DMS 273 treated with DMSO at 0.1 percent for 48 hours (cell line): ENCODE results near the gene DLK1.

Source experiments
- DNase-seq: peaks from one replicate; lab custom pipeline; 2025; lab: John Stamatoyannopoulos, UW

DLK1 gene

DNA sequence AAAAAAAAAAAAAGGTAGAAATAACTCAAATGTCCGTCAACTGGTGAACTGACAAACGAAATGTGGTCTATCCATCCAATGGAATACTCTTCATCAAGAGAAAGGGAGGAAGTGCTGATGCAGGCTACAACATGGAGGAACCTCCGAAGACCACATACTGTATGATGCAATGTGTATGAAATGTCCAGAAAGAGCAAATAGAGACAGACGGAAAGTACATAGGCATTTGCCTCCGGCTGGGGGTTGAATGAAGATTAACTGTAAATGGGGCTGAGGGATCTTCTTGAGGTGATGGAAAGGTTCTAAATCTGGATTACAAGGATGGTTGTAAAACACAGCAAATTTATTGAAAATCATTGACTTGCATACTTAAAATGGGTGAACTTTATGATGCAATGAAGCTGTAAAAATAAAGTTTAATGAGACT is 35.4 kb downstream of the DLK1 start:
- DNase-seq, result no peak

DNA sequence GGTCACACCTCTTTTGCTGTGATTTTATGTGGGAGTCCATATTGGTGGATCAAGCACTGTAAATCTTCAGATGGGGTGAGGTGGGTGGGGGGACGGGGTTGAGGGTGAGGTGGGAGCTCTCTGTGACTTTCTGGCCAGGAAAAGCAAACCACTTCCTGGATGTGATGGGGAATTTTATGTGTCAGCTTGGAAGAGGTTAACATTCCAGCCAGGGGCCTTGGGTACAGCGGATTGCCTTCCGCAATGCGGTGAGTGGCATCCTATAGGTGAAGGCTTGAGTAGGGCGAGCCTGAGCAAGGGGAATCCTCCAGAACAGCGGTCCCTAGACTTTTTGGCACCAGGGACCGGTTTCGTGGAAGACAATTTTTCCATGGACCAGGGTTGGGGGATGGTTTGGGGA is 36.2 kb downstream of the DLK1 start:
- DNase-seq, result no peak

DNA sequence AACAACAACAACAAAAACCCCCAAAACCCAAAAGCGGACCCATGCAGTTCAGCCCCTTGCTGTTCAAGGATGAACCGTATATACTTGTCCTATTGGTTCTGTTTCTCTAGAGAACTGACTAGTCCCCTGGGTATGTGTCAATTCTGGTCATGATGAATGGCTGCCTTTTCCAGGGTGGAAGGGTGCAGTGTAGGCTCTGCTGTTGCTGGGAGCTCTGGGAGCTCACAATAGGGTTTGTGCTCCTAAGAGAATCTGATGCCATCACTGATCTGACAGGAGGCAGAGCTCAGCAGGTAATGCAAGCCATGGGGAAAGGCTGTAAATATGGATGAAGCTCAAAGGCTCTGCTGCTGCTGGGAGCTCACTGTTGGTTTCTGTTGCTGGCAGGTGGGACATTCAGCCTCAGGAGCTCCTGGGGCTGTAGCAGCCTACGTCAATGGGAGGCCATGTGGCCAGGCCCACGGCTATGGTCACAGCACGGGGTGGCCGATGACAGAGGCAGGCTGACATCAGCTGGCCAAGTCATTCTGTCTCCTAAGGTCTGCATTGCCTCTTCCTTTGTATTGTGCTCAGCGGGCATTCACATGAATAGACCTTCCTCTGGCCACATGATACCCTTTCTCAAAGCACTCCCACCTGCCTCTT is 37.9 kb downstream of the DLK1 start:
- DNase-seq, result no peak

DNA sequence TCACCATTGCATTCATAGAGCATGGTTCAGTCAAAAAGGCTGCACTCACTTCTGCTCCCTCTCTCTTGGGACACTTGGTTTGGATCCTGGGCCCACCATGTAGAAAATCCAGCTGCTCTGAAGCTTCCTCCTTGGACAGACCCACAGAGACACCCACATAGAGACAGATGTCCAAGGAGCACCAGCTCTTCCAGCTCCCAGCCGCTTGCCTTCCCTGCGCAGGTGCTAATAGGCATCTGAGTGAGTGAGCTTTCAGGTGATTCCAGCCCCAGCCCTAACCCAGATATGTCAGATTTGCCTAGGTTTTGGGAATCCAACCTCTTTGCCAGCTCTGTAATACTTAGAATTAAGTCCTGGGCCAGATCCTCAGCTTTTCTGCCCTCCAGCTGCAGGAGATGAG is 38.6 kb downstream of the DLK1 start:
- DNase-seq, result no peak

DNA sequence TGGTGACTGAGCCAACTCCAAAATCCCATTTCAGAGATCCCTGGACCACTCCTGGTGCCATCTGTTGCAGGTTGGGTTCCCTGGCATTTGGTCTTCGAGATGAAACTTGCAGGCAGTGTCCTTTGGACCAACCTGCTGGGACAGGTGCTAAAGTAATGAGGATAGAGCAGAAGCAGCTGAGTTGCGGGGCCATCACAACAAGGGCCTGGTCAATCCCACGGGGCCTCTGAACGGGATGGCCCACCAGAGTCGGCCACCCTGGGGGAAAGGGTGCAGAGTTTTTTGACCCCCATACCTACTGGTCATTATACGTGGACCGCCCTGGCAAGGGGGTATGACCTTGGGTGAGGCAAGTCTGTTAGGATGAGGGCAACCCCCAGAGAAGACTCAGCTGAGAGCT is 39.3 kb downstream of the DLK1 start:
- no peak for DNase-seq

DNA sequence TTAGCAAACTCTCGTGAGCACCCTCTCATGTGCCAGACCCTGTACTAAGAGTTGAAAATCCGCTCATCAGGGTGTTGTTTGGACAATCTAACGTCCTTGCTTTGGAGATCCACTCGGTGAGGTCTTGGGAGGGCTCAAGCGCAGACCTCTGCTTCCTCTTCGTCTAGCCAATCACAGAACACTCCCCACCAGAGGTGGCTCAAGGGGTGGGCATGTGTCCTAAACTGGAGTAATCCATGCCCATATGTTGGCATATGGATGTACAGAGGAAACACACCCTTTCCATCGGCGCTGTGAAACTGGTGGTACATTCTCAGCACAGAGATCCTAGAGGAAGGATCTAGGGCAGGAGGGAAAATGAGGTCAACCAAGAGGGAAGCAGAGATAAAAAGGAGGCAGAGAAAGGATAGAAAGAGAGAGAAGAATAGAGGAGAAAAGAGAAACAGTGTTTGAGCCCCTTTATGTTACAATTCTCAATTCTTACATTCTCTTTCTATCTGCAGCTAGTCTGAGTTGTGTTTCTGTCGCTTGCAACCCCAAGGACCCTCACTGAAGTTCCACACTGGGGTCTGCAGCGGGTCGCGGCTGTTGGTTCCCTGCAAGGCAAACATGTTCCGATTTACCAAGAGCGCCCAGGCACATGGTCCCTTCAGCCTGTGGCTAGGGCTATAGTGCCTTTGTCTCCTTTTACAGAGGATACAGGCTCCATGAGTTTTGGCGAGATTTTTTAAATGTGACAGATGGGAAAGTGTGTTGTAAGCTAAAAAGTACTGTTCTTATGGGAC is 40.5 kb downstream of the DLK1 start:
- no peak for DNase-seq

DNA sequence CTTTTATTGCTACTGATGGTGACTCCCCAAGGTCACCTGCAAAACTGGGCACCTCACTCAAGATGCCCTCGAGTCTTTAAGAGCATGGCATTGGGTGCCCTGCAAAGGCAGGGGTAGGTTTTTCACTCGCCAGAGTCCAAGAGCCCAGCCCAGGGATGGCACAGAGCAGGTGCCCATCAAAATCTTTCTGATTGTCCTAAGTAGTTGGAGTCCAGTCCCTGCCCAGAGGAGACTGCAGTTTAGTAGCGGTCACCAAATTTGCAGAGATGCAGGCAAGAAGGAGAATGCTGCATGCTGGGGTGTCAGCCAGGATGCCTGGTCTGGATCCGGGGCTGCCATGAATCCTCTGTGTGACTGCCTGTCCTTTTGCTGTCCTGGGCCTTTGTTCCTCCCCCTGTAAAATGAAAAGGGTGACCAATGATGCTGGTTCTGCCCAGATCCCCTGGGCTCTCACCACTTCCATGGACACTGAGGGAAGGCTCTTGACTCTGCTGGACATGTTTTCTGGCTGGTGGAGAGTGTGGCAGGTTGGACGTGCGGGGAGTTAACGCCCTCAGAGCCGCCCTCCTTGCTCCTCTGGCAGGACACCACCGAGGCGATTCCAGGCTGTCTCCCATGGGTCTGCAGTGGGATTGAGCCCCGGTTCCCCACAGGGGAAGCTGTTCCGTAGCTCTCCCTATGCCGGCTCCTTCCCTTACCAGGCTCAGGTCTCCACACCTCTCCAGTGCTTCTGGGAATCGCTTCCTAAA is 41.3 kb downstream of the DLK1 start:
- no peak for DNase-seq

DNA sequence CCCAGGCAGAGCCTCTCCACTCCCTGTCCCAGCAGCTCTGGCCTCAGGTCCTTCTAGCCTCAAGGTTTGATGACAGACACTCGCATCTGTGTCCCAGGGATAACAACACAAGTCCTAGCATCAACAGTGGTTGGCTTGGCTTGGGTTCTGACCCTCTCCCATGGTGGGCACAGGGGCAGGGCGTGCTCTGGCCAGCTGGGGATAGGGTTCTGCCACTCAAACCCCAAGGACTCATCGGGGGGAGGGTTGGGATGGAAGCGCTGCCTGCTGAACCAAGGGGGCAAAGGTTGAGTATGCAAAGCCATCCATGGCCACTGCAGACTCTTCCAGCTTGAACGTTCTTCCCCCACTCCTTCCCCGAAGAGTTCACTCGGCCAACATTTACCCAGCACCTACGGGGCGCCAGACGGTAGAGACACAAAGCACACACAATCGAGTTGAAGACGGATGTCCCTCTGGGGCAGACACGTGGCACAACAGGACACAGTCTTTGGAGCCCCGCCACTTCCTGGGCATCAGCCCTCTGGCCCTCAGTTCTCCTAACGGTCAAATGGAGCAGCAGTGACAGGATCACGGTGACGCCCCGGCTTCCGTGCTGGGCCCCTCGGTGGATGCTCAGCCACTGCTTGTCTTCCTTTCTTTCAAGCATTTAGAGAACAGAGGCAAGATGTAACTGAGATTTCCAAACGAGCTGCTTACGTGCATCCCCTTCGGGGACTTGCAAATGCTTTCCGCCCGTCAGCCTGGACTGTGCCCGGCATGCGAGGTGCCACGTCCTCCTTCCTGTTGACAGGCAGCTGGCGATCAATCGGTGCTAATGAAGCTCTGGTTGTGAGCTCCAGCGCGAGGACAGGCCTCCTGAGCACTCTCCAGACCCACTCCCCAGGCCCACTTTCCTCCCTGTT is 42.6 kb downstream of the DLK1 start:
- DNase-seq, result no peak

DNA sequence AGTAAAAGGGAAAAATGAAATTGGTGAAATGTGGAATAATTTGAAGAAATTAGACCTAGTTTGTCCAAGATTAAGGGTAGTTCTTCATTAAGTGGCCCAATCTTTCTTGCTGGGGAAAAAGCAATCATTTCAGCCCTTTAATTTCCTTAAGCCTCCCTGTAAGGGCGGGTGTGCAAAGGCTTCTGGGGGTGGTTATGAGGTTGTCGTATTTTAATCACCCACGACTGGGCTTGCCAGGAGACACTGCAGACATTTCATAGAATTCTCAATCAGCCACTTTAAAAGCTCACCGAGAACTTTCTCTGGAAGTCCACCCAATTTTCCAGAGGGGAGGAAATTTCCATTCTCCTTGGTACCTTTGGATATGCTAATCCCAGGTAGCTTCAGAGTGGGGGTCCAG is 43.4 kb downstream of the DLK1 start:
- no peak for DNase-seq

DNA sequence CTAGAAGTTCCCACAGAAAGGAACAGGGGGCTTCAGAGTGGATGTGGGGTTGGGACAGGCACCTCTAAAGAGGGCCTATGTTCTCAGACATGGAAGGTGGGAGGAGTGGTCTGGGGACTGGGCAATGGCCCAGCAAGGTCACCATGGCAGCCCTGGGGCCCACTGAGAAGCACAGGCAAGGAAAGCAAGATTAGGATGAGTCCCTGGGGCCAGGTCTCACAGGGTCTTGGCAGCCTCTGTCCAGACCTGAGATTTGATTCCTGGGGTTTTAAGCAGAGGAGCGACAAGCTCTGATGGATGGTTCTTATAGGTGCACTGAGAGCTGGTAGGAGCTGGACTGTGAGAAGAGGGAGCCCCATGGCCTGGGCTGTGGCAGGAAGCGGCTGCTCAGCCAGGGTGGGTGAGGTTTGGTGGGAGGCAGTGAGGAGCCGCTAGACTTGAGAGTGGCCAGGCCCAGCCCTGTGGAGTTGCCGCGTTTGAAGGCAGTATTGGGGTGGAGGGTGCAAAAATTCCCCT is 44.0 kb downstream of the DLK1 start:
- DNase-seq, result no peak

DNA sequence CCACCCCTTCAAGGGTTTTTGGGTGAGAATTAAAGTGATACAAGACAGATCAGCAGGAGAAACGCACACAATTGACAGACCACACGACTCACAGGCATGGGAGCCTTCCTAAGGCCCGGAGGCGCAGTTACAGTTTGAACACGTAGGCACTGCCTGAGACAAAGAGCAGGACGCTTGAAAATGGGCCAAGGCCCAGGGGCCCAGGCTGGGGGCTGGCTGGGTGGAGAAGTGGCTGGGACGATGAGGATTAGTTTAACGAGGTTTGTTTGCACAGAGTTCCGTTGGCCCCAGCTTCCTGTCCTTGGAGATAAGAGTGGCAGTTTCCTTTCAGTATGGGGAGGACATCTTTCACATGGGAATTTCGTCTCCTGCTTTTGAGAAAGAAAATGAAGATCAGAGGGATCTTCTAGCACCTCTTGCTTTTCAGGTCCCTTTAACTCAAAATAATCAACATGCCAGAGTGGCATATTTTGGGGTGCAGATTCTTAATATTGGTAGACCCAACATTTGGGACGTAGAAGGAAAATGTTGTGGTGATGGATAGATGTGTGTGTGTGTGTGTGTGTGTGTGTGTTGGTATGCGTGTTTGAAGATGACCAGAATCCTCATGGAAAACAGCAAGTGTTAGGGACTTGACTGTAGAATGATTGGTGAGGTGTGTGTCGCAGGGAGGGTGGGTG is 44.6 kb downstream of the DLK1 start:
- DNase-seq, result no peak

DNA sequence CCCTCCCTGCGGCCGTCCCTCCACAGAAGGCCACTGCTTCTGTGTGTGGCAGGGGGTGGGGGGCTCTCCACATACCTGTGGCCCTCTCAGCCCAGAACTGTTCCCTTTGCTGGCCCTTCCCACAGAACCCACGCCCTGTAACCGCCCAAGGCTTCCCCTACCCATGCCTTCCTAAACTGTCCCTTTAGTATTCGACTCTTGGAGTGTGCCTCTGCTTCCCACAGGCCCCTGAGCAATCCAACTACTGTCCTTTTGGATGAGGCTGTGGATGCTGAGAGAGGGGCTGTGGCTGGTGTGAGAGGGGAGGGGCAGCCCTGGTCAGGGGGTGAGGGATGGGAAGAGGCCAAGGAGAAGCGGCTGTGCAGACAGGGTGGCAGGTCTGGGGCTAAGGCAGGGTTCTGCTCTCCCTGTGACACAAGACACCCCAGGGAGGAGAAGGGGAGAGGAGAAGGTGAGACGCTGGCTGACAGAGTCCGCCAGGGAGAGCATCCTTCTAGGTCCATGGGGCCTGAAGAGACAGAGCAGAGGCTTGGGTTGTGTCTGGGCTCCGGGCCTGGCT is 46.0 kb downstream of the DLK1 start:
- no peak for DNase-seq

DNA sequence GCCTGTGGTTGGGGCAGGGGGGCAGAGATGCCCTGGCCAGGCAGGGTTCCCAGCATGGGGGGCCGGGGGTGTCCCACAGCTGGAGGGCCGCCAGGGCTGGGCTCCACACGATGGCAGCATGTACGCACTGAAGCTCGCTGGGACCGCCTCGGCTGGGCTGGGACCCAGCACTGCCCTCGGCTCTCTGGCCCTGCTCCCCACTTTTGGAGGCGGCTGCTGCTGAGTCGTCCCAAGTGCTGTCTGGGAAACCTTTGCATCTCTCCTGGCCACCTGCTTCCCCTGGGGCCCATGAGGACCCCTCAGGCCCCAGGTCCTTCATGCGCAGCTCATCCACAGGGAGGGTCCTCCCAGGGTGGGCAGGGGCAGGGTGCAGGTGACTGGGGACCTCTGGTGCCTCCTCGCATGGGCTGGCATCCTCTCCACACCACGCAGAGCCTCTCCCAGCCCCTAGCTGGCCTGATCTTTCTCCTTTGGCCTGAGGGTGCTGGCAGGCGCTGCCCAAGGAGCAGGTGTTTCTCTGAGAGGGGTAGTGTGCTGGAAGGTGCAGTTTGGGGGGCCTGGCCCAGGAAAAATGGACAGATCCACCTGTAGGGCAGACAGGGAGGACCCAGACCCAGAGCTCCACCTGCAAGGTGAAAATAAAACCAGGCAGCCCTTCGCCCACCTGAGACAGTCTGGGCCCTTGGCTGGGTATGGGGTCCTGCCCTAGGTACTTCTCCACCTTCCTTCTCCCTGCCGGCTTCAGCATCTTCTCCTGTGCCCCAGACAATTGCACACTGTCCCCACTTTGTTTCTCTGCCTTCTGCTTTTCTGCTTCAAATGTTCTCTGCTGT is 46.9 kb downstream of the DLK1 start:
- no peak for DNase-seq

DNA sequence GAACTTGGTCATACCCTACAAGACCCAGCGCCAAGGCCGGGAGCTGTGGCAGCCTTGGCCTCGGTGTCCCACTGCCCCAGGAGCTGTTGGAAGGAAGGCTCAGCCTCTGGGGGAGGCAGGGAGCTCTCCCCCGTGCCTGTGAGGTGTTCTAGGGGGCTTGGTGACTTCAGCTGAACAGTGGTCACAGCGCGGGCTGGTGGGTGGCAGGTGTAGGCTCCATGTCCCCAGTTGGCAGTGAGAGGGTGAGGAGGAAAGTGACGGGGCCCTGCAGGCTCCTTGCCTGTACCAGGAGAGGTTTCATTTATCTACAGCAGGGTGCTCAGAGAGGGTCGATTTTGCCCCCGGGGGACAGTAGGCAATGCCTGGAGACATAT is 47.5 kb downstream of the DLK1 start:
- DNase-seq, result no peak

DNA sequence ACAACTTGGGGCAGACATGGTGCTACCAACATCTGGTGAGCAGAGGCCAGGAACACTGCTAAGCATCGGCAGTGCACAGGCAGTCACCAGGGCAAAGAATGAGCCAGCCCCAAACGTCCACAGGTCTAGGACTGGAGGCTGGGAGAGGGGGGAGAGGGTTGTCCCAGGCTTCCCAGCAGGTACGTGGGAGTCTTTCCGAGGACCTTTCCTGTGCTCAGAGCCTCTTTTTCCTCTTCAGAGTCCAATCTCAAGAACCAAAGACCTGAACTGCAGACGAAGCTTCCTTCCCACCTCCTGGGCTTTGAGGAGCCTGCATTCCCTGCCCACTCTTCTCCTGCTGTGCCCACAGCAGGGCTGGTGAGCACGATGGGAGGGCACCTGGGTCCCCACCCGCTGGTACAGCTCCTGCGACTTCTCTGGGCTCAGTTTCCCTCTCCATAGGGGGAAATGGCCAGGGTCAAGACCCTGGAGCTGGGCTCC is 48.7 kb downstream of the DLK1 start:
- DNase-seq, result no peak

DNA sequence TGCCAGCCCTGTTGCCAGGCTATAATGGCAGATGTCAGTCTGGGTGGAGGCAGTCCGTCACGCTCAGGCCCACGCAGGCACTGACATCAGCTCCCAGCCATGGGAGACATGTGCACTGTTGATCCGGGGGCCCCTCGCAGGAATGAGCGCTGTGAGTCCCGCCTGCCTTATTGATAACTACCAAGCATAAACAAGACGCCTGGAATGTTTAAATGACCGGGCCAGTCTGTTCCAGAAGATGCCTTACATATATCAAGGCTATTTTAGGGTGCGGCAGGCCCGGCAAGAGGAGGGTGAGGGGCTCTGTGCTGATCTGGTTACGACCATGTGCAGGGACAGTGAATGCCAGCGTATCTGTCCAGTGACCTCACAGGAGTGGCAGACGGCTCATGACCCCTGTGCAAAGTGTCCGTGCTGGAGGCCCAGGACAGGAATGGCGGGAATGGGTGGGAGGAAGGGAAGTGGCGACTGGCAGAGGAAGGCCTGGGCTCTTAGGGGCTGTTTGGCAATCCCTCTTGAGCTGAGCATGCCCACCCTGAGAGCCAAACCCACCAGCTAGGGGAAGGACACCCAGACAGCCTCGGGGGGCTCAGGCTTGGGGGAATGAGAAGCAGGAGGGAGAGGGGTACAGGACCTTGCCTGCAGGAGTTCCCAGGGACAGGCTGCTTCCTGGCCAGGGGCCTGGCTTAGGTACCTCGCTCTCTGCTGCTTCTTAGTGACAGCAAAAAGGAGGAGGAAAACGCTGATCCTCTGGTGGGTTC is 49.3 kb downstream of the DLK1 start:
- DNase-seq, result no peak

DNA sequence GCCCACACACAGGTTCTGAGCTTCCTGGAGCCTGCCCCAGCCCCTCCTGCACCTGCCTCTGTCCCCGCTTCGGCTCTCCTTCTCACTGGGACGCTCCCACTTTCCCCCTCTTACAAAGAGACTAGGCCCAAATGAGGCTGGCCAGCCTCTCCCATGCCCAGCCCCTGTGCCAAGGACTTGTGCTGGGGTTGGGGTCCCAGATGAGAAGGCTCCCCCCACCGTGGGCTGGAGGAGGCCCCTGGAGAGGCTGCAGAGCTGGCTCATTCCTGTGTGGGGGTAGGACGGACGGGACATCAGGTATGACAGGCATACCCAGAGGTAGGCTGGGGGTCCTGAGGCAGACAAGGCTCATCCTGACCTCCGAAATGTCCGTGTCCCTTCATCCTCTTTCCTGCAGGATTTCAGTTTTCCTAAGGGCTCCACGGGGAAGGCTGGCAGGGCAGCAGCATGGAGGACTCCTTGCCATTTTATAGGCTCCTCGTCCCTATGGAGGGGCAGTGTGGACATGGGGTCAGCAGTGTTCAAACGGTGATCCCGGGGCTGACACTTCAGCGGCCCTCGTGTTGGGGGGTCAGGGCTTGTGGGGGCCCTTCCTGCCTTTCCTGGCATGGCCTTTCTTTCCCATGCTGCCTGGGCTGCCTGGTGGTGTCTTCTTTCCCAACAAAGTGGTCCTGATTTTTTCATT is 50.1 kb downstream of the DLK1 start:
- no peak for DNase-seq

DNA sequence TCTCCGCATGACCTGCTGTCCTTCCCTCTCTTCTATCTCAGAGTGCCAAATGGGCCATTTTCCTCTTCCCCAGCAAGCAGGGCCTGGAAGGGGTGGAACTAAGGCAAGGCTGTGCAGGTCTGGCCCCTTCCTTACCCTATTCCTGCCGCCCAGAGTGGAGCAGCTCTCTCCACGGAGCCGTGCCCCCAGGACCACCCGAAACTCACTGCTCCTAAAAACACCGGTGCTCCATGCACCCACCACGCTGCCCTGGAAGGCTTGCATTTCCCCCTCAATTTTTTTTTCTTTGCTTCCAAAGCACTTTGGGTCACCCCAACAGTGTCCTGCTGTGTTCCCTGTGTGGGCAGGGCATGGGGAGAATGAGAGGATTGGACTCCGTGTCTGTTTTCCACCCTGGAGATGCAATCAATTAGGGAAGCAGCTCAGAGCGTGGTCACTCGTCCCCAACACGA is 50.7 kb downstream of the DLK1 start:
- no peak for DNase-seq
